Pancreas (tissue), 10 donors: ENCODE data around the gene LITAF. TPM values are rescaled to one million over a fixed set of nuclear protein-coding genes. Genes with fewer than 3 reads are reported as not detected.
"Not testable (repeated sequence)": the region's sequence is repeated elsewhere in the genome, so short reads cannot be mapped to it uniquely, and the experiment has no call there.

Experiments used
- ATAC-seq, 4 donors: fragments of 200-7000 bp; cut with Tn5 transposase; one replicate each; pipeline versions ENCODE4 v1.8.0 to v1.9.1; 2020; ENCODE audit warnings: mild to moderate bottlenecking in 4 of 4, moderate library complexity in 4 of 4
- DNase-seq, 6 donors: peaks; one replicate each; pipeline ENCODE4 v3.0.0-alpha.2; 2020
- FAIRE-seq: peaks from 2 replicates; lab custom pipeline; 2012; peaks lifted over from hg19 to GRCh38; lab: Jason Lieb, UNC
- H3K27ac ChIP-seq, 4 donors: fragments of 200-600 bp; sonication (generic); 1 replicate in 3 of 4; 2 replicates in 1 of 4; pipeline versions ENCODE4 v1.5.0 to v1.8.0; 2020
- H3K27me3 ChIP-seq, 4 donors: fragments of 200-600 bp; one replicate each; pipeline ENCODE4 v1.8.0; 2021
- H3K36me3 ChIP-seq, 3 donors: fragments of 200-600 bp; sonication (generic) in 1 of 3; one replicate each; pipeline versions ENCODE4 v1.5.0 to v1.8.0; 2020 to 2021
- H3K4me1 ChIP-seq, 3 donors: fragments of 200-600 bp; one replicate each; pipeline ENCODE4 v1.8.0; 2021
- H3K4me3 ChIP-seq, 4 donors: fragments of 200-600 bp; sonication (generic) in 2 of 4; one replicate each; pipeline versions ENCODE4 v1.5.0 to v1.8.0; 2020 to 2021
- H3K9me3 ChIP-seq, 4 donors: fragments of 200-600 bp; one replicate each; pipeline ENCODE4 v1.8.0; 2021
- WGBS, 2 donors: extraction: QIAGEN DNeasy Blood & Tissue Kit; methylation state at CpG; one replicate each; pipeline ENCODE4 v1.1.7; 2013; 5-methylcytosine and 5-hydroxymethylcytosine counted together
- intact Hi-C, 3 donors: fragments of 100-400 bp; cut with DNase I; formaldehyde crosslinking; loops; one replicate each; pipeline versions ENCODE4 v1.11.1 to v1.14.2; 2022
- polyA plus RNA-seq, 2 donors: library from polyadenylated mRNA; stranded (reverse); fragments of 200-250 nt; gene quantifications; one replicate each; pipeline ENCODE4 v1.2.3, GENCODE V29; 2013
- total RNA-seq, 6 donors: library from RNA; stranded (reverse); fragmentation: NEBNext Ultra II Directional in 4 of 6; extraction: Animal tissue kit (Norgen Biotek cat#: 25700) in 4 of 6; gene quantifications; one replicate each; pipeline versions ENCODE4 v1.2.1 to v1.2.4, GENCODE V29; 2021 to 2023
- TF ChIP-seq, protein P1 (sequence below), 4 donors: fragments of 200-600 bp; sonication (generic) in 3 of 4; IDR thresholded peaks; one replicate each; pipeline versions ENCODE4 v1.5.0 to v1.8.0; 2021; ENCODE audit warnings: antibody characterized with exemption in 4 of 4
- donor health status: healthy with polysubstance abuse.
- donor health status: DM: no; HTN: no; CAD: no; lungs with moderate emphysema.
- donor health status: DM: no; HTN: no; CAD: no.
- donor health status: control.
- donor health status: control.
- donor health status: Bipolar disorder and iron deficiency.
- donor health status: DM: yes; HTN: yes; CAD: no.
- donor health status: DM: no; HTN: no; CAD: no.
- donor health status: DM: no; HTN: no; CAD: no.
- donor health status: DM: yes; HTN: yes; CAD: no.

LITAF gene
- total and polyA plus RNA-seq, 8 donors: 17.6 to 85.3 (median 32.3) TPM

- DNase-seq: no peak
- 79 to 81% methylated on average over 5 of the region's 5 CpGs for WGBS, 2 donors
- intact Hi-C loops: no loop called here
Measured at GRCh38 chr16:11517961-11518360, 68.8 kb downstream of the LITAF start.

GRCh38 chr16:11515540-11516430 lies 70.9 kb downstream of the LITAF start:
- no peaks in the 10 kb centered on the region for H3K9me3 ChIP-seq
- H3K4me3 ChIP-seq: no peak overlapping the region
- no peaks in the 10 kb centered on the region for H3K27me3 ChIP-seq
- FAIRE-seq (no peak), DNase-seq (no peak), ATAC-seq (no peak)
- WGBS, 2 donors: 62 to 72% methylated on average over 13 of the region's 13 CpGs
- H3K27ac ChIP-seq: no peak overlapping the region
- intact Hi-C loops: no loop called here
- H3K4me1 ChIP-seq: no peaks in the 10 kb centered on the region
- H3K36me3 ChIP-seq: no peaks in the 10 kb centered on the region
- TF ChIP-seq, protein P1, sequence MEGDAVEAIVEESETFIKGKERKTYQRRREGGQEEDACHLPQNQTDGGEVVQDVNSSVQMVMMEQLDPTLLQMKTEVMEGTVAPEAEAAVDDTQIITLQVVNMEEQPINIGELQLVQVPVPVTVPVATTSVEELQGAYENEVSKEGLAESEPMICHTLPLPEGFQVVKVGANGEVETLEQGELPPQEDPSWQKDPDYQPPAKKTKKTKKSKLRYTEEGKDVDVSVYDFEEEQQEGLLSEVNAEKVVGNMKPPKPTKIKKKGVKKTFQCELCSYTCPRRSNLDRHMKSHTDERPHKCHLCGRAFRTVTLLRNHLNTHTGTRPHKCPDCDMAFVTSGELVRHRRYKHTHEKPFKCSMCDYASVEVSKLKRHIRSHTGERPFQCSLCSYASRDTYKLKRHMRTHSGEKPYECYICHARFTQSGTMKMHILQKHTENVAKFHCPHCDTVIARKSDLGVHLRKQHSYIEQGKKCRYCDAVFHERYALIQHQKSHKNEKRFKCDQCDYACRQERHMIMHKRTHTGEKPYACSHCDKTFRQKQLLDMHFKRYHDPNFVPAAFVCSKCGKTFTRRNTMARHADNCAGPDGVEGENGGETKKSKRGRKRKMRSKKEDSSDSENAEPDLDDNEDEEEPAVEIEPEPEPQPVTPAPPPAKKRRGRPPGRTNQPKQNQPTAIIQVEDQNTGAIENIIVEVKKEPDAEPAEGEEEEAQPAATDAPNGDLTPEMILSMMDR (IDR thresholded peaks at IDR 0.05): no peak

More at GRCh38 chr16:11517961-11518360, 68.8 kb downstream of the LITAF start:
- Histone ChIP-seq H3K4me1 (no peaks in the 10 kb centered on the region), H3K4me3 (no peak overlapping the region), H3K27ac (no peak overlapping the region), H3K36me3 (no peaks in the 10 kb centered on the region), H3K27me3 (no peaks in the 10 kb centered on the region), H3K9me3 (no peaks in the 10 kb centered on the region)
- TF ChIP-seq, protein P1 (IDR thresholded peaks at IDR 0.05): no peak
- no peak for FAIRE-seq
- ATAC-seq: no peak

- WGBS, 2 donors: 88 to 90% methylated on average over 14 of the region's 14 CpGs
- intact Hi-C loops: no loop called here
- Histone ChIP-seq H3K4me1 (no peaks in the 10 kb centered on the region), H3K4me3 (no peak overlapping the region), H3K27me3 (no peaks in the 10 kb centered on the region), H3K9me3 (no peaks in the 10 kb centered on the region), H3K27ac (no peak overlapping the region), H3K36me3 (no peaks in the 10 kb centered on the region)
- FAIRE-seq (no peak), ATAC-seq (no peak), DNase-seq (no peak)
- TF ChIP-seq, protein P1 (IDR thresholded peaks at IDR 0.05): no peak
Measured at GRCh38 chr16:11514283-11514682, 72.4 kb downstream of the LITAF start.

- DNase-seq: not testable (repeated sequence)
Measured at GRCh38 chr16:11513366-11513765, 73.4 kb downstream of the LITAF start.

DNA sequence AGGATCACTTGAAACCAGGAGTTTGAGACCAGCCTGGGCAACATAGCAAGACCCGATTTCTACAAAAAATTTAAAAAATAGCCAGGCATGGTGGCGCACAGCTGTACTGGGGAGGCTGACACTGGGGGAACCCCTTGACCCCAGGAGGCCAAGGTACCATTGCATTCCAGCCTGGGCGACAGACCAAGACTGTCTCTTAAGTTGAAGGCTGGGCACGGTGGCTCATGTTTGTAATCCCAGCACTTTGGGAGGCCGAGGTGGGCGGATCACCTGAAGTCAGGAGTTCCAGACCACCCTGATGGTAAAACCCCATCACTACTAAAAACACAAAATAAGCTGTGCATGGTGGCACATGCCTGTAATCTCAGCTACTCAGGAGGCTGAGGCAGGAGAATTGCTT lies 74.9 kb downstream of the LITAF start:
- no peak for ATAC-seq
- Histone ChIP-seq H3K4me1 (no peaks in the 10 kb centered on the region), H3K9me3 (no peaks in the 10 kb centered on the region), H3K27me3 (no peaks in the 10 kb centered on the region), H3K4me3 (no peak overlapping the region), H3K36me3 (no peaks in the 10 kb centered on the region), H3K27ac (no peak overlapping the region)
- WGBS, 2 donors: 88 to 96% methylated on average over 6 of the region's 6 CpGs
- TF ChIP-seq, protein P1 (IDR thresholded peaks at IDR 0.05): no peak
- FAIRE-seq: no peak
- intact Hi-C loops: no loop called here
- DNase-seq: no peak

More at GRCh38 chr16:11513366-11513765, 73.4 kb downstream of the LITAF start:
- H3K4me1 ChIP-seq, H3K9me3 ChIP-seq, H3K27ac ChIP-seq, H3K4me3 ChIP-seq, FAIRE-seq, ATAC-seq, intact Hi-C loops, H3K36me3 ChIP-seq, H3K27me3 ChIP-seq: not testable (repeated sequence)
- 82 to 92% methylated on average over 13 of the region's 13 CpGs for WGBS, 2 donors
